ACHN (cell line): Measurements from ENCODE around the gene IMP3.
"Not testable (repeated sequence)": the region's sequence is repeated elsewhere in the genome, so short reads cannot be mapped to it uniquely, and the experiment has no call there.

Experiments used
- DNase-seq: peaks from one replicate; pipeline ENCODE4 v3.0.0-alpha.2; 2015
- in situ Hi-C: cut with HindIII; loops from 2 replicates; pipeline ENCODE4 v1.10.0; 2017; ENCODE audit warnings: low sequenced_read_pairs, low pct_ligation_motif_present, low pct_unique_long_range_greater_than_20kb

IMP3 gene, protein sequence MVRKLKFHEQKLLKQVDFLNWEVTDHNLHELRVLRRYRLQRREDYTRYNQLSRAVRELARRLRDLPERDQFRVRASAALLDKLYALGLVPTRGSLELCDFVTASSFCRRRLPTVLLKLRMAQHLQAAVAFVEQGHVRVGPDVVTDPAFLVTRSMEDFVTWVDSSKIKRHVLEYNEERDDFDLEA

DNA sequence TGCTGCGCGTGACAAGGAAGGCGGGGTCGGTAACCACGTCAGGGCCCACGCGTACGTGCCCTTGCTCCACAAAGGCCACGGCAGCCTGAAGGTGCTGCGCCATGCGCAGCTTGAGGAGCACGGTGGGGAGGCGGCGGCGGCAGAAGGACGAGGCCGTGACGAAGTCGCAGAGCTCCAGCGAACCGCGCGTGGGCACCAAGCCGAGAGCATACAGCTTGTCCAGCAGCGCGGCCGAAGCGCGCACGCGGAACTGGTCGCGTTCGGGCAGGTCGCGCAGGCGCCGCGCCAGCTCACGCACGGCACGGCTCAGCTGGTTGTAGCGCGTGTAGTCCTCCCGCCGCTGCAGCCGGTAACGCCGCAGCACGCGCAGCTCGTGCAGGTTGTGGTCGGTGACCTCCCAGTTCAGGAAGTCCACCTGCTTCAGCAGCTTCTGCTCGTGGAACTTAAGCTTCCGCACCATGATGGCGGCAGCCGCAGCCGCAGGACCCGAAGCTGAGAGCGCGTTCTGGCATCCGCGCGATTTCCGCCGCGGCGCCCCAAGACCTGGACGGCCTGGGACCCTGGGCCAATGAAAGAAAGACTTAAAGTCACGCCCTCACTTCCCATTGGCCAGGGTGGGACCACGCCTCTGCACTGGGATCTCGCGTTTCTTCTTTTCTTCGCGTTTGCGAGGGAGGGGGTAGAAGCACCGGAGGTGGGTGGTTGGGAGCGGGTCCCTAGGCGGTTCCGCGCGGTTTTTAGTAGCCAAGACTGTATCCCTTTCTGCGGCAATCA is at the start of gene IMP3:
Gene IMP3, minus strand, starts transcription at position 516 of the 774 bp plus-strand sequence. Its CDS starts 56 bp downstream, at position 460.
- in situ Hi-C loops, result no loop called here
- peak; percentile 98 for DNase-seq

DNA sequence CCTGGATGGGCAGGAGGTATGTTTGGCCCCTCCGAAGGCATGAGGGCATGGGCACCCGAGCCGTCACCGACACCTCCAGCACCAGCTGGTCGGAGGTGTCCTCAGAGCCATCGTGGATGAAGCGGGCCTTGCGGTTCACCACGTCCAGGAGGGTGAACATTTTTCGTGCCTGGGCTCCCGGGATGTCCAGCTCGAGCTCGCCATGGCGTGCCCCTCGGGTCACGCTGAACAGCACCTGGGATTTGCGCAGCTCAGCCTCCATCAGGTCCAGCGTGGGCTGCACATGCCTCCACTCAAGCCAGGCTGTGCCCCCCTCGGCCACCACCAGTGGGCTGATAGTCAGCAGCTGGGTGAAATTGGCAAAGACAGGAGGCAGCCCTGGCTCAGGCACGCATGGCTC is 49.4 kb upstream of the IMP3 start:
- DNase-seq, in situ Hi-C loops: not testable (repeated sequence)

DNA sequence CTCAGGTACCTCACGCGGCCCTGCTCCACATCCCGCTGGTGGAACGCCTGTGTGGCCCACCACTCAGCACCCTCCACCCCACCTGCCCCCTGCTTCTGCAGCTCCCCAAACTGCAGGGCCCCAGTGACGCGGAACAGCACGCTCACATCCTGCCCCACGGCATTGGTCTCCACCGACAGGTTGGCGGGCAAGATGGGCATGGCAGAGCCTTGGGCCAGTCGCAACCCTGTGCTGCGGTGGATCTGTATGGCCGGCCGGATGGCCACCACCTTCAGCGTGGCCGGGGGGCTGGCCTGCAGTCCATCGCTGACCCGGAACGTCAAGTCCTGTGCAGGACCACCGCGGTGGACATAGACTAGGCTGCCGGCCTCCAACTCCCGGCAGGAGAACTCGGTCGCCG is 48.8 kb upstream of the IMP3 start:
- in situ Hi-C loops, result no loop called here
- no peak for DNase-seq

DNA sequence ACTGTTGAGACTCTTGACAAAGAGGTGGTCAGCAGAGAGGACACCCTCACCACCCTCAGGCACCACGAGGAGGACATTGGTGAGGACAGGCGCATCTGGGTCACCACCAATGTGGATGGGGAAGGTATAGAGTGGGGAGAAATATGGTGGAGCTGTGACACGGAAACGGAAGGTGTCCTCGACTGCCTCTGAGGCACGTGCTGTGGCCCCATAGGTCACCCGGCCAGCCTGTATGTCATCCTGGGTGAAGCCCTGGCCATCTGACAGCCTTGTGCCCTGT is 48.2 kb upstream of the IMP3 start:
- in situ Hi-C loops, result no loop called here
- no peak for DNase-seq

DNA sequence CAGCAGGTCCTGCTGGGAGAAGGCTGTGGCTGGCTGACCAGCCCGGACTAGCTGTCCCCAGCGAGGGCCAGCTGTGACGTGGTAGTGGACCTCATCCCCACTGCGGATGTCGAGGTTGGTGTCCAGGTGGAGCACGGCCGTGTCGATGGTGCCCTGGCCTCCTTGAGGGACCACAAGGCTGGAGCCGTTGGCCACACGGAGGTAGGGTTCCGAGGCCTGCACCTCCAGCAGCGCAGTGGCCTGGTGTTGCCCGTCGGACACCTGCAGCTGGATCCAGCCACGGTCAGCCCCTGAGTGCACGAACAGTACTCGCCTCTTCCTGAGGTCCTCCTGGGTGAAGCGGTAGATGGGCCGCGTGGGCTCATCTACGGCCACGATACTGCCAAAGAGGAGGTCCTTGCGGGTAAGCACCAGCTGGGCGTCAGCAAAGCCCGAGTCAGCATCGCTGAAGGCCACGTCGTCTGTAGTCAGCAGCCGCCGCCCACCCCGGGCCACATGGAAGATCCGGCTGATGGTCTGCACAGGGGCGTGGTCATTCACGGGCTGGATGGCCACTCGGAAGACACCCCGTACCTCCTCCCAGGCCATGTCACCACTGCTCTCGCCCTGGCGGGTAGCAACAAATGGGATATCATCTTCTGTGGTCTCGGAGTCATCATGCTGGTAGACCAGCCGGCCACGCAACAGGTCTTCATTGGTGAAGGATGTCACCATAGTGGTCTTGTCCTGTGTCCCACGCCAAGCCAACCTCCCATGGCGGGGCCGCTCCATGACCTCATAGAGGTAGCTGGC is 47.7 kb upstream of the IMP3 start:
- in situ Hi-C loops, result no loop called here
- DNase-seq, result no peak

DNA sequence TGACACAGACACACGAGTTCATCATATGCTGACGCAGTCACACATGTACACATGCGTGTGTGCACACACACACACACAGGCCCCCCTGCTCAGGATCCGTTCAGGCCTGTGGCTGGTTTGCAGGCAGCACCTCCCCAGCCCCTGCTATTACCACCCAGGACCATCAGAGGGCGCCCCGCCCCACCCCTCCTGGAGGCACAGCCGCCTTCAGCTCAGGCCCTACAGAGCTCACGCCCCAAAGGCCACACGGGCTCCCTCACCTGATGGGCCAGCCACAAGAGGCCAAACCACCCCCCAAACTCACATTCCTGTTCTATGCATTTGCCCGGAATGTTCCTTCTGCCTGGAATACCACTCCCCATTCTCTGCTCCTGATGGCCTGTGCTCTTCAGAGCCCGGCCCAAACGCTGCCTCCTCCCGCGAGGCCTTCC is 46.2 kb upstream of the IMP3 start:
- in situ Hi-C loops, result not testable (repeated sequence)
- DNase-seq, result peak; percentile 48

DNA sequence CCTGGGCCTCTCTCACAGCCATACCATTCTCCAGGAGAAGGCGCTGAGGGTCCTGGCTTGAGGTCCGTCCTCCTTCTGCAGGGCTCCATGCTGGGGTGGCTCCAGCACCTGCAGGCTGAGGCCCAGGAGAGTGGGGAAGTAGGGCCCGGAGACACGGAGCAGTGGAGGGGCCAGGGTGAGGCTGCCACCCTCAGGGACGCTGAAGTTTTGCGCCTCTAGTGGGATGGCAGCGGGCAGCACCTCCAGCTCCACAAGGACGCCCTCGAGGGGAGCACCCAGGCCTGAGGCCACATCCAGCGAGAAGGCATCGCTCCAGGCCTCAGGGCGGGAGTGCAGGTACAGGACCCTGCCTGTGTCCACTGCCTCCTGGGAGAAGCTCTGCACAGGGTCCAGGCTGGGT is 45.2 kb upstream of the IMP3 start:
- no peak for DNase-seq
- in situ Hi-C loops, result no loop called here

DNA sequence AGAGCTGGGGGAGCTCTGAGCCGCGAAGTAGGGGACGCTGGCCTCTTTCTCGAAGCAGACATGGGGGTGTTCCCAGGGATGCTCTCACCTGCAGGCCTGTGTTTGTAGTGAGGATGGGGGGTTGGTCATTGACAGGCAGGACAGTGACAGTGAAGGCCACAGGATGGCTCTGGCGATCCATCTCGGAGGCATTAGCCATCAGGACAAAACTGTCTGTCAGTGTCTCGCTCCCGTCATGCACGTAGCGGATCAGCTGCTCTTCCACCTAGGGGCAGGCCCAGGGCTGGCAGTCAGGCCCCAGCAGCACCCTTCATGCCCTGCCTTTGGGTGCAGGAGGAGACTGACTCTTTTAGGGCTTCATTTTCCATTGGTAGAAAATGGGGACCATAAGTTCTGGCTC is 44.6 kb upstream of the IMP3 start:
- in situ Hi-C loops, result no loop called here
- DNase-seq, result no peak

DNA sequence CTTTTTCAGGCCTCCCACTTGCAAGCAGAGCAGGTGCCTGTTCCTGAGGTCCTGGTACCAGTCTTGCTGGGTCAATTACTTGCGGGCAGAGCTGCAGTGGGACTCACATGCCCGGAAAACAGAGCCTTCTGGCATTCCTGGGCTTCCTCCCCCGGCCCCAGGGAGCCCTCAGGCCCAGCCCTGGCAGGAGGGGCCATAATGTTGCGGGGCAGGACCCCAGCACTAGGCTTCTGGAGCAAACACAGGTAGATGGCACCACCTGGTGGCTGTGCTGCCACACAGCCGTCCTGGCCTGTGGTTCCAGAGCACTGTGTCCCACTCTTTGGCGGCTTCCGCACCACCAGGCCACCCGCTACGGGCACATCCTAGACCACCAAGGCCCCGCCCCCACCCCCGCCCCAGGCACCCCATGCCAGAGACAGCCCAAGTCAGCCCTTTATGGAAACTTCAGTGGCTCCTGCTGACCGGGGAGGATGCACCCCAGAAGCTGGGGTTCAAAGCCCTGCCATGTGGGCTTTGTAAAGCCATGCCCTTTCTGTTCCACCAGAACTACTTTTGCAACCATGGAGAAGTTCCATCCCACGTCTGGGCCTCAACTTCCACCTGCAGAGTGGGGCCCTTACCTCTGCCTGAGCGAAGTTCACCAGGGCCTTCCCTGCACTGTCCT is 43.8 kb upstream of the IMP3 start:
- in situ Hi-C loops, result not testable (repeated sequence)
- peak; percentile 63 for DNase-seq

DNA sequence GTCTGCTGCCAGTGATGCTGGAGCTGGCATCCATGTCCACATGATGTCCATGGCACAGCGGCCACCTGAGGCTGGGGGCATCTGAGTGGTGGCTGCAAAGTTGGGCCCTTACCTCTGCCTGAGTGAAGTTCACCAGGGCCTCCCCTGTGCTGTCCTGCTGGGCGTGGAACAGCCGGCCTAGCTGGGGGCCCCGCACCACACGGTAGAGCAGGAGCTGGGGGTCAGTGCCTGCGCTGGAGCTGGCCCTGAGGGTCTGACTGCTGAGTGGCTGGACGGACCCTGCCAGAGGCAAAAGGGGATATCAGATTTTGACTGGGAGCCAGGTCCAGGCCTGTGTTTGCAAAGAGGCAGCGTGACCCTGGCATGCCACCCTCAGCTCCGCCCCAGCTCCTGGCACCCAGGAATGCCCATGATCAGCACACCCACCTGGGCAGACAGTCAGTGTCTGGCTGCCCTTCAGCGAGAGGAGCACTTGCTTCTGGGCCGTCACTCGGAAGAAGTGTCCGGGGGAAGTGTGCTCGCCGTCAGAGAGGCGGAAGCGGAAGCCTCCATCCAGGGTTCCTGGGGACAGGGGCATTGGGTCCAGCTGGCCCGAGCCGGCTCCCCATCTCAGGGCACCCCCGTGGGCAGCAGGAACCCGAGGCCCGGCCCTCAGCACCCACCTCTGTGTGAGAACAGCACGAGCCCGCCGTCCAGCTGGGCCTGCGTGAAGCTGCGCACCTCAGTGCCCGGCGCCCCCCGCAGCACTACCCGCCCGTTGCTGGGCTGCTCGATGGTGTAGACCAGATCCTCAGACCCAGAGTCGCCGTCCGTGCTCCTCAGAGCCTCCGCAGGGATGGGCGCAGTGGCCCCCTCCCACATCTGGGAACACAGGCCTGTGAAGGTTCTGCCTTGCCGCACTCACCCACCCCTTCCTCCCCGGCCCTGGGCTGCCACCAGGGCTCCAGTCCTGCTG is 42.4 kb upstream of the IMP3 start:
- in situ Hi-C loops, result no loop called here
- DNase-seq, result no peak

DNA sequence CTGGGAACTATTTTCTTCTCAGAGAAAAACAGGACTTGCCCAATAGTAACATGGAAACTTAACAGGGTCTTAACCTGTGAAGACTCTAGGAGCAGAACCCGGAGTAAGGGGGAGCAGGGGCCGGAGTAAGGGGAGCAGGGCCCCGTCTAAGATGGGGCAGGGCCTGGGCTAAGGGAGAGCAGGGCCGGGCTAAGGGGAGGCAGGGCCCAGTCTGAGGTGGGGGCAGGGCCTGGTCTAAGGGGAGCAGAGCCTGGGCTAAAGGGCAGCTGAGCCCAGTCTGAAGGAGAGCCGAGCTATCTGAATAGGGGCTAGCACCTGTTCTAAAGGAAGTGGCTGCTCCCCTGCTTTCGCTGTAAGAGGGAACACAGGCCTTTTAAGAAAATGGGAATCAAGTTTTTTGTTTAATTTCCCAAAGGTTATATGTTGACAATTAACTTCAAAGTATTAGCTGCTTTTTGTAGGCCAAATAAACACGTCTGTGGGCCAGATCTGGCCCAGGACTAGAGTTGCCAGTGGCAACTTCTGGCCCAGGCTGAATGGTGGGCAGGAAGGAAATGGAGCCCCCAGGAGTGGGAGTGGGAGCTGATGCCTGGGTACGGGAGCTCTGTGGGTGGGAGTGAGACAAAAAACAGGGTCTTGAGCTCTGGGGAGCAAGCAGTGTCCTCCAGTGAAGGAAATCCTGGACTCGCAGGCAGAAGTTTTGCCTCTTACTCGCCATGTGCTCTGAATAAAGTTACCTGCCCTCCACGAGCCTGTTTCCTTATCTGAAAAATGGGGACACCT is 40.2 kb upstream of the IMP3 start:
- DNase-seq, result no peak
- in situ Hi-C loops, result no loop called here

DNA sequence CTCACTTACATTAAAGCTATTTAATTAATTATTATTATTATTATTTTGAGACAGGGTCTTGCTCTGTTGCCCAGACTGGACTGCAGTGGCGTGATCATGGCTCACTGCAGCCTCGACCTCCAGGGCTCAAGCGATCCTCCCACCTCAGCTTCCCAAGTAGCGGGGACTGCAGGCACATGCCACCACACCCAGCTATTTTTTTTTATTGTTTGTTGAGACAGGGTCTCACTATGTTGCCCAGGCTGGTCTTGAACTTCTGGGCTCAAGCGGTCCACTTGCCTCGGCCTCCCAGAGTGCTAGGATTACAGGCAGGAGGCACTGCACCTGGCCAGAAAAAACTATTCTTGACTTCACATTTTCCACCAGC is 38.3 kb upstream of the IMP3 start:
- DNase-seq, in situ Hi-C loops: not testable (repeated sequence)

DNA sequence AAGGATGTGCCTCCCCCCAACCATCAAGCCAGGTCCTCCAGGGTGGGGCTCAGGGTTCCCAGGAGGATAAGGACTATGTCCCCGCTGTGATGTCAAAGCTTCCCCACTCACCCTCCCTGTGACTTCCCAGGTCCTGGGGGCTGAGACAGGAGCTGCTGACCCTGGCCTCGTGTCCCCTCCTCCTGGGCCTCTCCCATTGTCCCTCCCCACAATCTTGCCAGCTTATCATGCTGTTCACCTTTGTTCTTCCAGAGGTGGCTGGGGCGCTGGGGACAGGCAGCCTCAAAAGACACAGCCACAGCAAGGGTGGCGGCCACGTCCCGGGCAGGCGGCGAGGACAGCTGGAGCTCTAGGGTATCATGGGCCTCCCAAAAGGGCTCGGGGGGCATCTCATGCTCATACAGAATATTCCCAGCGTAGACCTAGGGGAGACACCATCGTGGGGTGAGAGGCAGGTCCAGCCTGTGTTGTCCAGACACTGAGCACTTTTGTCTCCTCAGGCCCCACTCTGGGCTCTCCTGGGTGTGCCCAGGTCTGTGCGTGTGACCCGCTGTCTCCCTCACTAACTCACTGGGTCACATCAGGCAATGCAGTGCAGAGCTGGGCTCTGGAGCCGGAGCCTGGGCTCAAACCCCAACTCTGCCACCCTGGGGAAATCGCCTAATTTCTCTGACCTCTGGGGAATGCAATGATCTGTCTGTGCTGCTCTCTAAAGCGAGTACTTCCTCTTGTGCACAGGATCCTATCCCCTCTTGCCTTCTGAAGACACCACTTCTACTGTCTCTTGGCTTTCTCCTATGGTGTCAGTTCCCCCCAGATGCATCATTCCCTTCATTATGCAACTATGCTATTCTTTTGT is 37.7 kb upstream of the IMP3 start:
- in situ Hi-C loops, result no loop called here
- no peak for DNase-seq

DNA sequence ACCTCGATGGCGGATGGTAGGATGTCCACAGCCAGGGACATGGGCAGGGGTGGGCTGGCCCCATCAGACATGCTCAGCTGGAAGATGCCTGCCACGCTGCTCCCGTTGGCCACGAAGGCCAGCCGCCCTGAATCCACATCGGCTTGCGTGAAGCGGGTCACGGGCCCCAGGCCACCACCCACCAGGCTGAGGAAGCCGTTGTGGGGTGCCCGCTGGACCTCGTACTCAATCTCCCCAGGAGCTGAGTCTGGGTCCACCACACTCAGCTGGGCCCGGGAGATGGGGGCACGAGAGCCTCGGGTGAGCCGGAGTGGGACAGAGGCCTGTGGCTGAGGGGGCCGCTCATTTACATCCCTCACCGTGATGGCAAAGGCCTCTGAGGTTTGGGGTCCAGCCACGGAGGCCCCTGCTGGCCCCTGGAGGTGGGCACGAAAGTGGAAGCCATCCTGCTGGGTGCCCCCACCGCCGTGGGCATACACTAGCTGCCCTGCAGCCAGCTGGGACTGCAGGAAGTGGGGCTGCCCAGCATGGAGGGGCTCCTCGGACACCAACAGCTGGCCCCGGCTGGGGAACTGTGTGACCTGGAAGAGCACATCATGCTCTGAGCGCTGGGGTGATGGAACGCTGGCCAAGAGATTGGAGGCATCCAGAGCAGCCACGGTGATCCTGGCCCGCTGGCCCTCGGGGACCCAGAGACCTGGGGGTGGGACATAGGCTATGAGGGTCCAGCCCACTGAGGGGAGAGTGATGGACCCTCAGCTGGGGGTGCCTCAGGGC is 36.9 kb upstream of the IMP3 start:
- DNase-seq, result no peak
- in situ Hi-C loops, result no loop called here

DNA sequence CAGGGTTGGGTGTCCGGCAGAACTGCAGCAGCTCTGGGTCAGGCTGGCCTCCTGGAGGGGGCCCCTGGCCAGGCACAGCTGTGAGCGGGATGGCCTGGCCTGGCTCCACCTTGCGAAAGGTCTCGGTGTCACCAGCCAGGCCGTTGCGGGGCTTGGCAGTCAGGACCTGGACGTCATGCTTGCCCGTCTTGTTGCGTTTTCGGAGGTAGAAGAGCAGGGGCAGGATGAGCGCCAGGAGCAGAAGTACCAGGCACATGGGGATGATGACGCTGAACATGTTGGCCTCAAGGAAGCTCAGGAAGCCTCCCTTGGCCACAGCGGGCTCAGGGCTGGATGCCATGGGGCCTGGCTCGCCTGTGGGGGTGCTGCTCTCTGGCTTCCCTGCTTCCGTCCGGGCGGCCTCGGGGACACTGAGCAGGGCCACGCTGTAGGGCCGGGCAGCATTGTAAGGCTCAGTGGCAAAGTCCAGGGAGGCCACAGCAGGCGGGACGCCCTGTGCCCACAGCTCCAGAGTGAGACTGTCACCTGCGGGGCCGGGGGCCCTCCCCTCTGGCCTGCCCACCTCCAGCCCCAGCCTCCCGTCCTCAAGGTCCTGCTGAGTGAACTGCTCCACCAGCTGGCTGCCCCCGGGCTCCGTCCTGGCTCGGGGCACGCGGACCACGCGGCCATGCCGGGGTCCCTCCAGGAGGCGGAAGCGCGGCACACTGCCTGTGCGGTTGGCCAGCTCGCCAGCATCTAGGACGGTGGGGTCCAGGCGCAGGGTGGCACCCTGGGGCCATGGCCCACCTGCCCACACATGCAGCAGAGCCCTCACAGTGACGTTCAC is 35.8 kb upstream of the IMP3 start:
- in situ Hi-C loops, result no loop called here
- DNase-seq, result no peak
